Measurements from ENCODE around the gene GPC6. TPM values are rescaled to one million over a fixed set of nuclear protein-coding genes. Genes with fewer than 3 reads are reported as not detected.

The GPC6 gene
- total and polyA plus RNA-seq, 9 of the 15 experiments (the other 6 are each of a cell fraction or from before 2014, with no cell fraction given) = under 0.01 to 0.20 (median 0.01) TPM; not detected in 4

DNA sequence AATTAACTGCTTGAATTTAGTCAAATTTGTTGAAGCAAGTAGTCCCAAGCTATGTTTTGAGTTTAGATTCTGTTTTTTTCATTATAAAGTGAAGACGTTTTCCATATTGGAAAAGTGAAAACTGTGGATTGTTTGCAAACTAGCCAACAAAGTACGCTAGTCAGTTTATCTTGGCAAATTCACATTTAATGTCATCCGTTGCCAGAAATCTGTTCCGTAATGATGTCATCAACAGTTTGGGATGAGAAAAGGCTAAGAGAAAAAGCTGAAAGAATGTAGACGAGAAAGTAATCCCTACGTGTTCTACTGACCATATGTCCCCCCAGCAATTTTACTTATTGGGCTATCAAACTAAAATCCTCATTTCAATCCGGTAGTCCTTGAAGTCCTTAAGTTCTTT is 419.6 kb downstream of the GPC6 start:
- CTCF ChIA-PET (ENCODE audit: low intra/inter-chr PET ratio) = no interaction called here
- H3K9me3 ChIP-seq (replicated peaks; ENCODE audit: control insufficient read depth, insufficient read depth, low read depth, low read length) = no peaks in the 10 kb centered on the region
- POLR2A ChIA-PET = no interaction called here
- DNase-seq (ENCODE audit: extremely low read depth in 1 of 4, low spot score in 3 of 4) (no peak), FAIRE-seq (no peak), ATAC-seq (no peak)
- H3K79me2 ChIP-seq (ENCODE audit: control insufficient read depth, insufficient read depth, low read length) = no peaks in the 10 kb centered on the region
- no peaks in the 10 kb centered on the region for H3K9me1 ChIP-seq (ENCODE audit: control insufficient read depth, insufficient read depth, low read length)
- no peak overlapping the region for H3K27ac ChIP-seq (ENCODE audit: extremely low read depth, low read depth, low read length)
- no peaks in the 10 kb centered on the region for H3K4me1 ChIP-seq (replicated peaks in 1 of 2; ENCODE audit: control insufficient read depth in 2 of 2, insufficient read depth in 2 of 2, low read length in 2 of 2)
- TF ChIP-seq, protein P1, sequence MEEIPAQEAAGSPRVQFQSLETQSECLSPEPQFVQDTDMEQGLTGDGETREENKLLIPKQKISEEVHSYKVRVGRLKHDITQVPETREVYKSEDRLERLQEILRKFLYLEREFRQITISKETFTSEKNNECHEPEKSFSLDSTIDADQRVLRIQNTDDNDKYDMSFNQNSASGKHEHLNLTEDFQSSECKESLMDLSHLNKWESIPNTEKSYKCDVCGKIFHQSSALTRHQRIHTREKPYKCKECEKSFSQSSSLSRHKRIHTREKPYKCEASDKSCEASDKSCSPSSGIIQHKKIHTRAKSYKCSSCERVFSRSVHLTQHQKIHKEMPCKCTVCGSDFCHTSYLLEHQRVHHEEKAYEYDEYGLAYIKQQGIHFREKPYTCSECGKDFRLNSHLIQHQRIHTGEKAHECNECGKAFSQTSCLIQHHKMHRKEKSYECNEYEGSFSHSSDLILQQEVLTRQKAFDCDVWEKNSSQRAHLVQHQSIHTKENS (CRISPR knock-in tag; IDR thresholded peaks at IDR 0.05) = no peak
- no peak for TF ChIP-seq NR4A1 (CRISPR knock-in tag; IDR thresholded peaks at IDR 0.05)
- TF ChIP-seq NR4A1 (tag; IDR thresholded peaks at IDR 0.05) = no peak
- no peak for TF ChIP-seq KAT8 (IDR thresholded peaks at IDR 0.05; ENCODE audit: low read depth)
- TF ChIP-seq, protein P2, sequence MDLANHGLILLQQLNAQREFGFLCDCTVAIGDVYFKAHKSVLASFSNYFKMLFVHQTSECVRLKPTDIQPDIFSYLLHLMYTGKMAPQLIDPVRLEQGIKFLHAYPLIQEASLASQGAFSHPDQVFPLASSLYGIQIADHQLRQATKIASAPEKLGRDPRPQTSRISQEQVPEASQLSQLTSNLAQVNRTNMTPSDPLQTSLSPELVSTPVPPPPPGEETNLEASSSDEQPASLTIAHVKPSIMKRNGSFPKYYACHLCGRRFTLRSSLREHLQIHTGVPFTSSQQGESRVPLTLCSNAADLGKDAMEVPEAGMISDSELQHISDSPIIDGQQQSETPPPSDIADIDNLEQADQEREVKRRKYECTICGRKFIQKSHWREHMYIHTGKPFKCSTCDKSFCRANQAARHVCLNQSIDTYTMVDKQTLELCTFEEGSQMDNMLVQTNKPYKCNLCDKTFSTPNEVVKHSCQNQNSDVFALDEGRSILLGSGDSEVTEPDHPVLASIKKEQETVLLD (IDR thresholded peaks at IDR 0.05) = no peak
- TF ChIP-seq, protein P3, sequence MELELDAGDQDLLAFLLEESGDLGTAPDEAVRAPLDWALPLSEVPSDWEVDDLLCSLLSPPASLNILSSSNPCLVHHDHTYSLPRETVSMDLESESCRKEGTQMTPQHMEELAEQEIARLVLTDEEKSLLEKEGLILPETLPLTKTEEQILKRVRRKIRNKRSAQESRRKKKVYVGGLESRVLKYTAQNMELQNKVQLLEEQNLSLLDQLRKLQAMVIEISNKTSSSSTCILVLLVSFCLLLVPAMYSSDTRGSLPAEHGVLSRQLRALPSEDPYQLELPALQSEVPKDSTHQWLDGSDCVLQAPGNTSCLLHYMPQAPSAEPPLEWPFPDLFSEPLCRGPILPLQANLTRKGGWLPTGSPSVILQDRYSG (tag; conservative IDR thresholded peaks at IDR 0.05; ENCODE audit: low read depth) = no peak
- no peak for TF ChIP-seq HMGN3 (IDR thresholded peaks at IDR 0.05; ENCODE audit: borderline replicate concordance, extremely low read depth, insufficient read length, low read depth, low read length)
- no peak for TF ChIP-seq FOXA1 (IDR thresholded peaks at IDR 0.05; ENCODE audit: borderline replicate concordance)
- no peak for TF ChIP-seq MCM7 (IDR thresholded peaks at IDR 0.05)
- TF ChIP-seq EWSR1 (IDR thresholded peaks at IDR 0.05; ENCODE audit: borderline replicate concordance, low read depth, partially characterized antibody) = no peak
- no peak for TF ChIP-seq ZNF57 (CRISPR knock-in tag; IDR thresholded peaks at IDR 0.05)
- TF ChIP-seq ZNF444 (CRISPR knock-in tag; IDR thresholded peaks at IDR 0.05) = no peak
- no peak for TF ChIP-seq KDM2B (CRISPR knock-in tag; IDR thresholded peaks at IDR 0.05)
- no peak for TF ChIP-seq SIX5 (IDR thresholded peaks at IDR 0.05; ENCODE audit: borderline replicate concordance in 1 of 2, insufficient read depth in 1 of 2, low read depth in 1 of 2, low read length in 2 of 2)
- intact Hi-C loops (cut with micrococcal nuclease) = no loop called here
- 2% methylated on average over 6 of the region's 7 CpGs for WGBS (ENCODE audit: insufficient coverage, low coverage, missing lambda C conversion rate)
- H2AFZ ChIP-seq (ENCODE audit: low read depth, low read length) = no peak overlapping the region
- no peak overlapping the region for H3K4me3 ChIP-seq
- no peaks in the 10 kb centered on the region for H3K36me3 ChIP-seq (ENCODE audit: control insufficient read depth, insufficient read depth, low read length)
- H3K27me3 ChIP-seq (ENCODE audit: control insufficient read depth in 2 of 2, insufficient read depth in 2 of 2, low read length in 2 of 2) = no peaks in the 10 kb centered on the region
- H3K9ac ChIP-seq (ENCODE audit: insufficient read depth in 1 of 2, low read depth in 2 of 2, low read length in 2 of 2) = no peak overlapping the region
- no peak overlapping the region for H3K4me2 ChIP-seq (ENCODE audit: insufficient read depth, low read length)
- BruUV-seq (replicated peaks) = no TSS peak
- in situ Hi-C loops (cut with MboI) = no loop called here
- no peaks in the 10 kb centered on the region for H4K20me1 ChIP-seq (replicated peaks; ENCODE audit: control insufficient read depth, insufficient read depth, low read length)
